HL-60/S4 treated with retinoic acid at 250 ng/mL for 4 days and 3 days (cell line): ENCODE results near the gene GRIK2.
"Not testable (repeated sequence)": the region's sequence is repeated elsewhere in the genome, so short reads cannot be mapped to it uniquely, and the experiment has no call there.

ENCODE experiments used
- in situ Hi-C: fragments of 300-500 bp; cut with MboI; formaldehyde crosslinking; loops from 2 replicates; pipeline ENCODE4 v1.7.0; 2022; ENCODE audit warnings: low sequenced_read_pairs

Gene GRIK2

GRCh38 chr6:101980924-101981323, 587.4 kb downstream of the GRIK2 start:
- in situ Hi-C loops: no loop called here

- in situ Hi-C loops: no loop called here
Measured at GRCh38 chr6:101986476-101986875, 593.0 kb downstream of the GRIK2 start.

- in situ Hi-C loops: no loop called here
Measured at GRCh38 chr6:101992286-101992685, 598.8 kb downstream of the GRIK2 start.

DNA sequence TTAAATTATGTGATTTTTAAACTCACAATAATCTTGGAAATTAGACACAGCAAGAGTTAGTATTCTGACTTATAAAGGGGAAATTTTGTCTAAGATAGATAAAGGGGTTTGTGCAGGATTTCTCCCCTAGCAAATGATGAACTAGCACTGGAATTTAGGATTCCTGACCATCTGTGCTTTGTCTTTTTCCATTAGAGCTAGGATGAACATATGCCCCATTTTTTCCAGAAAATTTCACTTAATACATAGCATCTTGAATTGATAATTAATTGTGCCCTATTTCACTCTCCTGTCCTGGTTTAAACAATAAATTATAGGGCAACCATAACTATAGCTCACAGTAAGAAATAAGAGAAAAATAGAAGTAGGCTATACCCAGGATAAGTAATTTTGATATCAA, 601.0 kb downstream of the GRIK2 start:
- in situ Hi-C loops: no loop called here

- in situ Hi-C loops: no loop called here
Measured at GRCh38 chr6:102015431-102015830, 621.9 kb downstream of the GRIK2 start.

DNA sequence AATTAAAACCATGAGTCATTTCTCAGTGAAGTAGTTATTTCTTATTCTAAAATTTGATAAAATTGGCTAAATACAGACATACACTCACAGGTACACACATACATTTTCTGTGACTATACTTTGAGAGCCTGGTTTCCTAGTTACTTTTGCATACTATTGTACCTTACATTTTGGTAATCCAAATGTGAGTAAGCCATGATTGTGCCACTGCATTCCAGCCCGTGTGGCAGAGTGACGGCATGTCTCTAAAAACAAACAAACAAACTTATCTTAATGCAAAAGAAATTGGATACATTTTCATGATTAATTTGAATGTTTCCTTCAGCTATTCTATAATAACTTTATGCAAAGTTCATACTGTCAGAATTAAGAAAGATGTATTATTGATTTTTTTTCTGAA, 628.8 kb downstream of the GRIK2 start:
- in situ Hi-C loops: no loop called here

DNA sequence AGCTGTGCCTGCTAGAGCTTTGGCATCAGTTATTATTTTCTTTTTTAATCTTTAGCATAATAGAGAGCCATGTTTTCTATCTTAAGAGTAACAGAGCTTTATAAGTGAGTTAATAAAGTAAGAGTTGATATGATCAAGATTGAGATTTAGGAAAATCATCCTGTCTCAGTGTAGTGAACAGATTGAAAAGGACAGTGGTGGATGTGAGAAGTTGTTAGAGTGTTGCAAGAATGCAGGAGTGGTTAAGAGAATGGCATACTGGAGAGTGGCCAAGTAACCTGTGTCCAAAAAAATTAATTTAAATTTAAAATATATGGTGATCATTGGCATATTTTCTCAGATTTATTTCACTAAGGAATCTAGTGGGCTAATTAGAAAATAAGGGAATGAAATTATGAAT, 629.3 kb downstream of the GRIK2 start:
- in situ Hi-C loops: no loop called here

- in situ Hi-C loops: no loop called here
Measured at GRCh38 chr6:102023977-102024657, 630.6 kb downstream of the GRIK2 start.

- in situ Hi-C loops: no loop called here
Measured at GRCh38 chr6:102026649-102027048, 633.1 kb downstream of the GRIK2 start.

DNA sequence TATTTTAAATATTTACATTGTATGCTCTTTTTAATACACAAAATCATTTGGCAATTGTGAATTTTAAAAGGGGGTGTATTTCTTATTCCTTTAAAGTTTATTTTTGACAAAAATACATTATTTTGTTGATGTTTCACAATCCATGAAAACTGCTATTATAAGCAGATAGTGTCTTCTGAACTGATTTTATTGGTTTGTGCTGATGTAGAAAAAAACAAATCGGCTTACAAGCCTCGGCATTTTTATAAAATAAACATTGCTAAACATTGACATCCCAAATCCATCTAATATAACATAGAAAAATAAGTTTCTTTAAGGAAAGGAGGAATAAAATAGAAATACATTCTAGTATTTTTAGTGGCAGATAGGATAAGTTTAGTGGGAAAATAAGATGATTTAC, 634.7 kb downstream of the GRIK2 start:
- in situ Hi-C loops: no loop called here

DNA sequence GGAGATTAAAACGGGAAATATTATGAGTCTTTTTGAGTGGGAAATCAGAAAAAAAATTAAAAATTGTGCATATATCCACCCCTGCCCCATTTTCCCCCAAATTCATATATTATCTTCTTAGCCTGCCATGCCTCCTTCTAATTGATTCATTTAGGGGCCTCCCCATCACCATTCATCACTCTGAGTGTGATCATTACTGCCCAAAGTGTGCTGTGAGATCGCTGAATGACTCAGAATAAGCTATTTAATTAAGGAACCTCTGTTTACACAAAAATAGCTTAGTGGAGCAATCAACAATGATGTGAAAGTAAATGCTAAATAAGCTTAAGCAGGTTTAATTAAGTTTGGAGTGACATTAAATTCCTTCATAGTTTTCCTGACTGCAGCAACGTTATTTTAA, 645.5 kb downstream of the GRIK2 start:
- in situ Hi-C loops: no loop called here

GRCh38 chr6:102039441-102039840, 645.9 kb downstream of the GRIK2 start:
- in situ Hi-C loops: no loop called here

- in situ Hi-C loops: no loop called here
Measured at GRCh38 chr6:102051001-102051400, 657.5 kb downstream of the GRIK2 start.

GRCh38 chr6:102051720-102052119, 658.2 kb downstream of the GRIK2 start:
- in situ Hi-C loops: no loop called here

DNA sequence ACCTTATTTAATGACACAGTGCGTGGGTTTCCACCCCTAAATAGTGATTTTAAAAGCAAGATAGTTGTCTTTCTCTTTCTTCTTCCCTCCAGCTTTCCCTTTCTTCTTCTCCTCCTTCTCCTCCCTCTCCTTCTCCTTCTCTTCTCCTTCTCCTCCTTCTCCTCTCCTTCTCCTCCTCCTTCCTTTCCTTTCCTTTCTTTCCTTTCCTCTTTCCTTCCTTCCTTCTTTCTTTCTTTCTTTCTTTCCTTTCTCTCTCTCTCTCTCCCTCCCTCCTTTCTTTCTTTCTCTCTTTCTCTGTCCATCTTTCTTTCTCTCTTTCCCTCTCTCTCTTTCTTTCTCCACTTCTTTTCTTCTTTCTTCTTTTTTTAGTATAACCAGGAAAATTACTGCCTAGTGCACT, 670.6 kb downstream of the GRIK2 start:
- in situ Hi-C loops: no loop called here

- in situ Hi-C loops: no loop called here
Measured at GRCh38 chr6:102066301-102066700, 672.8 kb downstream of the GRIK2 start.

GRCh38 chr6:102068349-102068929, 674.9 kb downstream of the GRIK2 start:
- in situ Hi-C loops: no loop called here

GRCh38 chr6:102075539-102075938, 682.0 kb downstream of the GRIK2 start:
- in situ Hi-C loops: no loop called here

- in situ Hi-C loops: no loop called here
Measured at GRCh38 chr6:102085257-102085656, 691.7 kb downstream of the GRIK2 start.

- in situ Hi-C loops: not testable (repeated sequence)
Measured at GRCh38 chr6:102088160-102088559, 694.7 kb downstream of the GRIK2 start.

DNA sequence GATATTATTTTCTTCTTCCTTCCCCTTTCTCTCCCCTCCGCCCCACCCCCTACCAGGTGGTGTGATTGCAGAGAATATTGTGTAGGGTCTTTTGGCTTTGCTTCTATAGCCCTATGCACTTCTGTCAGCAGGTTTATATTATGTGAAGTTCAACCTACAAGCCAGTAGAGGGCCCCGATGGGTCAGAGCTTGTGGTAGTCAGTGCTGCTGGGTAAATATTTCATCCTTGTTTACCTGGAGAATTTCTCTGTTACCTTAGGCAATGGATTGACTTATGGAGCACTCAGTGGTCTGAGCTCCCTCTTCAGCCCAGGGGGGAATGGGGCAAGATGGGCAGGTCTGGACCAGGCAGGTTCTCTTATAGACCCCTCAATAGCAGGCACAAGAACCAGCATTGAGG, 720.9 kb downstream of the GRIK2 start:
- in situ Hi-C loops: no loop called here

- in situ Hi-C loops: no loop called here
Measured at GRCh38 chr6:102115911-102116310, 722.4 kb downstream of the GRIK2 start.

DNA sequence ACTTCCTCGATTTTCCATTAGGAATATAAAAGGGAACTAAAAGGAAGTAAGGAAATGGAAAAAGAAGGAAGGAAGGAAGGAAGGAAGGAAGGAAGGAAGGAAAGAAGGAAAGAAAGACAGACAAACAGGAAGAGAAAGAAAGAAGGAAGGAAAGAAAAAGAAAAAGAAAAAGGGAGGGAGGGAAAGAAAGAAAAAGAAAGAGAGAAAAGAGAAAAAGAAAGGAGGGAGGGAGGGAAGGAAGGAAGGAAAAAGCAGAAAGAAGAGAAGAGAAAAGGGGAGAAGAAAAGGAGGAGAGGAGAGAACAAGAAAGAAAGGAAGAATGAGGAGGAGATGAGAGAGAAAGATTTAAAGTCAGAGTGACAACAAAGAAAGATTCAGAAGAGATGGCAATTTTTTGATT, 724.5 kb downstream of the GRIK2 start:
- in situ Hi-C loops: no loop called here
